HG03095 (cell line): Measurements from ENCODE around the gene DDX25.
"Not testable (repeated sequence)": the region's sequence is repeated elsewhere in the genome, so short reads cannot be mapped to it uniquely, and the experiment has no call there.

ENCODE experiments used
- ATAC-seq: cut with Tn5 transposase; IDR thresholded peaks from one replicate; pipeline ENCODE4 v1.9.1; 2021; ENCODE audit warnings: moderate library complexity; ENCODE audit not compliant: unreplicated experiment

The DDX25 gene

GRCh38 chr11:125902927-125903710 lies 1.2 kb upstream of the DDX25 start, which contains the start of gene PUS3:
PUS3 (minus strand) TSS chr11:125903206; CDS start chr11:125896284, 6,922 bp downstream.
- ATAC-seq: peak; percentile 97

- no peak for ATAC-seq
These were observed 370 bp downstream of the DDX25 start for GRCh38 chr11:125904678-125905077.

GRCh38 chr11:125910226-125910849 lies 6.0 kb downstream of the DDX25 start:
- no peak for ATAC-seq

- not testable (repeated sequence) for ATAC-seq
These were observed 10.3 kb downstream of the DDX25 start for GRCh38 chr11:125914601-125915000.

GRCh38 chr11:125916683-125917347 lies 12.5 kb downstream of the DDX25 start:
- no peak for ATAC-seq

- no peak for ATAC-seq
These were observed 14.0 kb downstream of the DDX25 start for GRCh38 chr11:125918140-125918840.

DNA sequence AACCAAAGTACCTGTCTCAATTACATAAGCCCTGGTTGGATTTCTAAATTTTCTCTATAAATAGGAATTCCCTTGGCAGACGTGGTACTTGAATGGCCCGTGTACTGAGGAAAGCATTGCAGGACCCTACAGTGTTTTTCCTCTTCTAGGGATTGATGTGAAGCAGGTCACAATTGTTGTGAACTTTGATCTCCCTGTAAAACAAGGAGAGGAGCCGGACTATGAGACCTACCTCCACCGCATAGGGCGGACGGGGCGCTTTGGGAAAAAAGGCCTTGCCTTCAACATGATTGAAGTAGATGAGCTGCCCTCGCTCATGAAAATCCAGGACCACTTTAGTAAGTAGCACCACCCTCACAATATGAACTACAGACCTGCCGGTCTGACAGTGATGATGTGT lies 16.7 kb downstream of the DDX25 start:
- no peak for ATAC-seq

- no peak for ATAC-seq
These were observed 17.8 kb downstream of the DDX25 start for GRCh38 chr11:125922156-125922555.

GRCh38 chr11:125923012-125923579 lies 18.8 kb downstream of the DDX25 start:
- ATAC-seq: no peak

- ATAC-seq: no peak
These were observed 19.3 kb downstream of the DDX25 start for GRCh38 chr11:125923633-125924032.

- no peak for ATAC-seq
These were observed 20.2 kb downstream of the DDX25 start for GRCh38 chr11:125924384-125925007.

GRCh38 chr11:125925247-125925740 lies 21.0 kb downstream of the DDX25 start:
- no peak for ATAC-seq

DNA sequence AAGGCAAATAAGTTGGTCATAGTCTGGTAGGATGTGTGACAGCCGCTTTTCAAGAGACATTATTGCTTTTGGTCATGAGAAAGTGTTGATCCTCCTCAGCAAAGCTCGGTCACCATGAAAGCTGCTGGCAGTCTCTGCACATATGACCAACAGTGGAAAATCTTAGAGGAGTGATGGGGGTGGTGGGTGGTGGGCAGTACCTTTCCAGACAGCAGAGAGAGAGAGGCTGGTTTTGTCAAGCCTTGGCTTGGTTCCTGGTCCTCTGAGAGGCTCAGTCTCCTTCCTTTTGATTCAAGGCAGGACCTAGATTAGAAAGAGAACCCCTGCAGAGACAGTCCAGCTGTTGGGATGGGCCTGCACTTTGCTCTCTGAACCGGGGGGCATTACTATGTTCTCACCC lies 21.5 kb downstream of the DDX25 start:
- no peak for ATAC-seq

DNA sequence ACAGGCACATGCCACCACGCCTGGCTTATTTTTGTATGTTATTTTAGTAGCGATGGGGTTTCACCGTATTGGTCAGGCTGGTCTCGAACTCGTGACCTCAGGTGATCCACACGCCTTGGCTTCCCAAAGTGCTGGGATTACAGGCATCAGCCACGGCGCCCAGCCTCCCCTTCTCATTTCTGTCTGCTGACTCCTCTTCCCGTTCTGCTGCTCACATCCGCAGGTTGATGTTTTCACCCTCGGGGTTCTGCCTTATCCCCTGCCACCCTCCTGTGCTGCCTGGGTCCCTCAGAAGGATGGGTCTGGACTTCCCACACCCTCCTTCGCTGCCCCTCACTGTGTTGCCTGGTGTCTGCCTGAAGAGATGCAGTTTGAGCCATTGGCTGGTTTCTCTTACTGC lies 22.4 kb downstream of the DDX25 start:
- ATAC-seq: no peak

DNA sequence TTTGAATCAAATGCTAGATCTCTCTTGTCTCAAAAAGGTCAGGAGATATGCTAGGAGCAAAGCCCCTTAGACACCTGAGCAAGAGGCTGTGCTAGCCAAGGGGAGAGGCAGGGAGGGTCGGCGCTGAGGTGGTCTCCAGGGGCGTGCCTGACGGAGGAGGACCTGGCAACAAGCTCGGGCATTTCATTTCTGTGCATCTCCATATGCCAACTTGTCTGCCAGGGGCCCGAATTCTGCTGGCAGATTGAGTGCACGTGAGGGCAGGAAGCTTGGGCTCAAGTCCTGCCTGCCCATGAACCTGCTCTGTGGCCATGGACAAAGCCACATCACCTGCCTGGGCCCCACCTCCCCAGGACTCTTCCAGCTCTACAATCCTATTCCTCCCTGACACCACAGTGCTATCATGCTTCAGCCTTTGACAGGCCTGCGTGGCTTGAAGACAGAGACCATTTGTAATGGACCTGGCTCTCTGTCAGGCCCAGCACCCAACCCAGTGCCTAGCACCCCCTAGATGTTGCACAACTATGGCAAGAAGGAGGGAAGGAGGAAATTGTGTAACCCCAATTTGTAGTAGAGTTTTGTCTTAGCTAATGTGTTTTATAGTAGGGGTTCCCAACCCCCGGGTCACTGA lies 25.3 kb downstream of the DDX25 start:
- ATAC-seq: no peak

GRCh38 chr11:125930076-125930450 lies 25.8 kb downstream of the DDX25 start:
- no peak for ATAC-seq

DNA sequence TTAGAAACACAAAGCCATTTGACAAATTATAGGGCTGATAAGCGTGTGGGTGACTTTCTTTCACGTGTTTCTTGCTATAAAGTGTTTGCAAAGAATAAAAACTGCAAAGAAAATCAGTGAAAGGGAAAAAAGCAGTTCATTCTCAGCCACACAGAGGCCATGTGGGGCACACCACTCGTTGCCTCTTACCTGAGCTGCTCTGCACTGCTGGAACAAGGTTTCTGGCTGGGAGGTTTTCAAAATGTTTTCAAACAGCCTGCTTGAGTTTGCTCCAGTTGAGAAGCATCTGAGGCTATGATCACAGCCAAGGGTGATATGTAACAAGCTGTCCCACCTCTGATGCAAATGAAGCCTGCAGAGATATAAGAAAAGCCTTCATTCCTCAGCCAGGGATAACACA lies 26.8 kb downstream of the DDX25 start:
- ATAC-seq: no peak

GRCh38 chr11:125931668-125932067 lies 27.4 kb downstream of the DDX25 start:
- ATAC-seq: no peak

DNA sequence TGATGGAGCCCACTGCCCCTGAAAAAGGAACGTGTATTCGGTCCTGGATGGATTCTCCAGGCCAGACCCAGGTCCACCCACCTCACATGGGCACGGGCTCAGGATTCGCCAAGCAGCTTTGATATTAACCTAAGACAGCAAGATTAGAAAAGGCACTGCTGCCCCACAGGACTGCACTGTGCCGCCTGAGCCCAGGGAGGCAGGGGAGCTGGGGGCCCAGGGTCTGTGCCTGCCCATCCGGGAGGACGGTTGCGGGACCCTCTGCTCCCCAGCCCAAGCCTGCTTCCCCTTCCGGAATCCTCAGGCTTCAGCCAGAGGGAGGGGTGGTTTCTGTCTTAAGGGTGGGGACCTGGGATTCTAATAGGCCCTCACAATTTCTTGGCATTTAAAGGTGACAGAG lies 28.0 kb downstream of the DDX25 start:
- no peak for ATAC-seq
